Measurements from ENCODE around the gene ADIG. TPM values are rescaled to one million over a fixed set of nuclear protein-coding genes. Genes with fewer than 3 reads are reported as not detected.

Gene ADIG
- total RNA-seq, 2 experiments from 2014 or later, result not detected

DNA sequence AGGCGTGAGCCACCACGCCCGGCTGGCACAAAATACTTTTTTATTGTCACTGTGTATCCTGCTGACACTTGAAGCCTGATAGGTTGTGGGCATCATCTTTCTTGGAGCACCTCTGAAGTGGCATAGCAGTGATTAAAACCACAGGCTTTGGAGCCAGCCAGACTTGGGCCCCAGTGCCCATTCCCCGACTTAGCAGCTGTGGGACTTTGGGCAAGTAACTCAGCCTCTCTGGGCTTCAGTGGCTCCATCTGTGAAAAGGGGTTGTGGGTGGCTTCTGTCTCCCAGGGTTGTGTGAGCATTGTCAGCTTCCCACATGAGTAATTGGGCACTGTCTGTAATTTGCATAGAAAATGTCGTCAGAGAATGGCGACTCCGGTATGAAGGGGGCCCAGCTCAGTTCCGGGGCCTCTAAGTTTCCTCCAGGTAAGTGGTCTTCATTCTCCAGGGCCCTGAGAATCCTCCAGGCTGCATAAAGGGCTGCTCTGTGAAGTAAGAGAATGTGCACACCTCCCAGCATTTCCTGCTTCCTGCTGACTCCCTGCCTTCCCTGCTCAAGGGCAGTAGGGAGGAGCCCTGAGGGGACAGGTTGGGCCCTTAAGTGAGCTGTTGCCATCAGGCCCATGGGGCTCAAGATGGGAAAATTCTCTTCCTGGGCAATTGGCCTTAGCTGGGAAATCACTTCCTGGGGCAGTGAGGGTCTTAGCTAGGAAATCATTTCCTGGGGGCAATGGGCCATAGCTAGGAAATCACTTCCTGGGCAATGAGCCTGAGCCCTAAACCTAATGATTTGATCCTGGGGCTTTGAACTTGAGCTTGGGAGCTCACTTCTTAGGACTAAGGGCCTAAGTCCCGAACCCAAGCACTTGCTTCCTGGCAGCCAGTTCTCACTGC lies 47.8 kb downstream of the ADIG start:
- peaks cover under 1 to 4% of the 10 kb centered on the region in 2 experiments for H3K27me3 ChIP-seq (ENCODE audit: control insufficient read depth in 1 of 2, insufficient read depth in 2 of 2, low read length in 2 of 2)
- ATAC-seq (ENCODE audit: poor library complexity) (no peak), DNase-seq (no peak)
- H3K36me3 ChIP-seq (ENCODE audit: insufficient read depth, low read length), result no peaks in the 10 kb centered on the region
- Mint-ChIP-seq H3K36me3 (ENCODE audit: low read depth) (no peaks in the 10 kb centered on the region), H3K9me3 (no peaks in the 10 kb centered on the region), H3K27ac (no peak overlapping the region), H3K27me3 (peaks cover 11% of the 10 kb centered on the region), H3K4me1 (ENCODE audit: low read depth) (peaks cover 5% of the 10 kb centered on the region), H3K4me3 (no peak overlapping the region)
- no peak for TF ChIP-seq CTCF (IDR thresholded peaks at IDR 0.05)
- no peak overlapping the region for H3K4me3 ChIP-seq (ENCODE audit: low read length)
- peaks cover 0 to 6% of the 10 kb centered on the region in 2 experiments for H3K9me3 ChIP-seq (ENCODE audit: control insufficient read depth in 1 of 2, insufficient read depth in 1 of 2, low read length in 2 of 2)
- CTCF ChIA-PET, result no interaction called here
- intact Hi-C loops (cut with DNase I, micrococcal nuclease), result no loop called here
- H3K27ac ChIP-seq (ENCODE audit: low read depth in 1 of 2, low read length in 2 of 2), result no peak overlapping the region
- POLR2A ChIA-PET, result no interaction called here
- H3K4me1 ChIP-seq (ENCODE audit: insufficient read depth, low read length), result peaks cover 5% of the 10 kb centered on the region

DNA sequence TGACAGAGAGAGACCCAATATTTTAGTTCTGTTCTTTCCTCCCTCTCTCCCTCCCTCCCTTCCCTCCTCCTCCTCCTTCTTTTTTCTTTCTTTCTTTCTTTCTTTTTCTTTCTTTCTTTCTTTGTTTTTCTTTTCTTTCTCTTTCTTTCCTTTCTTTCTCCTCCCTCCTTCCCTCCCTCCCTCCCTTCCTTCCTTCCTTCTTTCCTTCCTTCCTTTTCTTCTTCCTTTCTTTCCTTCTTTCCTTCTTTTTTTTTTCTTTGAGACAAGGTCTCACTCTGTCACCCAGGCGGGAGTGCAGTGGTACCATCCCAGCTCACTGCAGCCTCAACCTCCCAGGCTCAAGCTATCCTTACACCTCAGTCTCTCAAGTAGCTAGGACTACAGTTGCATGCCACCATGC lies 49.0 kb downstream of the ADIG start:
- no peak overlapping the region for H3K4me3 ChIP-seq (ENCODE audit: low read length)
- H3K27ac Mint-ChIP-seq, result no peak overlapping the region
- H3K4me1 ChIP-seq (ENCODE audit: insufficient read depth, low read length), result peaks cover 7% of the 10 kb centered on the region
- DNase-seq (no peak), ATAC-seq (ENCODE audit: poor library complexity) (no peak)
- no peaks in the 10 kb centered on the region for H3K36me3 ChIP-seq (ENCODE audit: insufficient read depth, low read length)
- ChIA-PET POLR2A (no interaction called here), CTCF (no interaction called here)
- no peak for TF ChIP-seq CTCF (IDR thresholded peaks at IDR 0.05)
- no peak overlapping the region for H3K4me3 Mint-ChIP-seq
- no peak overlapping the region for H3K27ac ChIP-seq (ENCODE audit: low read depth in 1 of 2, low read length in 2 of 2)
- no peaks in the 10 kb centered on the region for H3K36me3 Mint-ChIP-seq (ENCODE audit: low read depth)
- intact Hi-C loops (cut with DNase I, micrococcal nuclease), result loop anchor here in 1 of 2 experiments (5.0 kb wide), 1 partner anchor 122 kb away; no protein-coding TSS in a partner anchor
- H3K27me3 Mint-ChIP-seq, result peaks cover 15% of the 10 kb centered on the region
- no peaks in the 10 kb centered on the region for H3K9me3 ChIP-seq (ENCODE audit: control insufficient read depth in 1 of 2, insufficient read depth in 1 of 2, low read length in 2 of 2)
- peaks cover 5% of the 10 kb centered on the region for H3K4me1 Mint-ChIP-seq (ENCODE audit: low read depth)
- H3K9me3 Mint-ChIP-seq, result no peaks in the 10 kb centered on the region
- H3K27me3 ChIP-seq (ENCODE audit: control insufficient read depth in 1 of 2, insufficient read depth in 2 of 2, low read length in 2 of 2), result peaks cover 4 to 8% of the 10 kb centered on the region in 2 experiments

- H3K4me1 ChIP-seq (ENCODE audit: insufficient read depth, low read length), result peaks cover 7% of the 10 kb centered on the region
- no peak for TF ChIP-seq CTCF (IDR thresholded peaks at IDR 0.05)
- Mint-ChIP-seq H3K9me3 (no peaks in the 10 kb centered on the region), H3K27me3 (peaks cover 16% of the 10 kb centered on the region), H3K36me3 (ENCODE audit: low read depth) (no peaks in the 10 kb centered on the region), H3K4me1 (ENCODE audit: low read depth) (peaks cover 5% of the 10 kb centered on the region), H3K27ac (no peak overlapping the region), H3K4me3 (no peak overlapping the region)
- ChIA-PET POLR2A (no interaction called here), CTCF (no interaction called here)
- ATAC-seq (ENCODE audit: poor library complexity) (no peak), DNase-seq (no peak)
- no peak overlapping the region for H3K4me3 ChIP-seq (ENCODE audit: low read length)
- H3K9me3 ChIP-seq (ENCODE audit: control insufficient read depth in 1 of 2, insufficient read depth in 1 of 2, low read length in 2 of 2), result no peaks in the 10 kb centered on the region
- intact Hi-C loops (cut with DNase I, micrococcal nuclease), result loop anchor here in 1 of 2 experiments (5.0 kb wide), 1 partner anchor 122 kb away; no protein-coding TSS in a partner anchor
- H3K27ac ChIP-seq (ENCODE audit: low read depth in 1 of 2, low read length in 2 of 2), result no peak overlapping the region
- no peaks in the 10 kb centered on the region for H3K36me3 ChIP-seq (ENCODE audit: insufficient read depth, low read length)
- H3K27me3 ChIP-seq (ENCODE audit: control insufficient read depth in 1 of 2, insufficient read depth in 2 of 2, low read length in 2 of 2), result peaks cover 4 to 8% of the 10 kb centered on the region in 2 experiments
These were observed 49.7 kb downstream of the ADIG start for GRCh38 chr20:38630727-38631126.

Measured in CD4-positive, alpha-beta T cell (primary cell).